Measurements from ENCODE around the gene USP17L11. TPM values are rescaled to one million over a fixed set of nuclear protein-coding genes. Genes with fewer than 3 reads are reported as not detected.
"Not testable (repeated sequence)": the region's sequence is repeated elsewhere in the genome, so short reads cannot be mapped to it uniquely, and the experiment has no call there.

The USP17L11 gene, protein sequence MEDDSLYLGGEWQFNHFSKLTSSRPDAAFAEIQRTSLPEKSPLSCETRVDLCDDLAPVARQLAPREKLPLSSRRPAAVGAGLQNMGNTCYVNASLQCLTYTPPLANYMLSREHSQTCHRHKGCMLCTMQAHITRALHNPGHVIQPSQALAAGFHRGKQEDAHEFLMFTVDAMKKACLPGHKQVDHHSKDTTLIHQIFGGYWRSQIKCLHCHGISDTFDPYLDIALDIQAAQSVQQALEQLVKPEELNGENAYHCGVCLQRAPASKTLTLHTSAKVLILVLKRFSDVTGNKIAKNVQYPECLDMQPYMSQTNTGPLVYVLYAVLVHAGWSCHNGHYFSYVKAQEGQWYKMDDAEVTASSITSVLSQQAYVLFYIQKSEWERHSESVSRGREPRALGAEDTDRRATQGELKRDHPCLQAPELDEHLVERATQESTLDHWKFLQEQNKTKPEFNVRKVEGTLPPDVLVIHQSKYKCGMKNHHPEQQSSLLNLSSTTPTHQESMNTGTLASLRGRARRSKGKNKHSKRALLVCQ
- total RNA-seq: not detected in 2 replicates
- long read RNA-seq: 0 reads

GRCh38 chr4:9215105-9215504 lies at the start of gene USP17L11:
Gene USP17L11, plus strand, starts transcription at chr4:9215405. Its CDS starts 0 bp downstream, at chr4:9215405.
- H3K4me1 Mint-ChIP-seq (ENCODE audit: unreplicated experiment); H3K27me3 Mint-ChIP-seq (ENCODE audit: unreplicated experiment): not testable (repeated sequence)

GRCh38 chr4:9165990-9166389 lies 49.2 kb upstream of the USP17L11 start:
- H3K4me3 Mint-ChIP-seq (ENCODE audit: unreplicated experiment); H3K4me1 Mint-ChIP-seq (ENCODE audit: unreplicated experiment): not testable (repeated sequence)

More at GRCh38 chr4:9215105-9215504, at the start of gene USP17L11:
- not testable (repeated sequence) for H3K9me3 Mint-ChIP-seq (ENCODE audit: unreplicated experiment); H3K27ac Mint-ChIP-seq (ENCODE audit: unreplicated experiment); H3K36me3 Mint-ChIP-seq (ENCODE audit: unreplicated experiment); H3K4me3 Mint-ChIP-seq (ENCODE audit: unreplicated experiment); DNase-seq (ENCODE audit: extremely low spot score, unreplicated experiment)

DNA sequence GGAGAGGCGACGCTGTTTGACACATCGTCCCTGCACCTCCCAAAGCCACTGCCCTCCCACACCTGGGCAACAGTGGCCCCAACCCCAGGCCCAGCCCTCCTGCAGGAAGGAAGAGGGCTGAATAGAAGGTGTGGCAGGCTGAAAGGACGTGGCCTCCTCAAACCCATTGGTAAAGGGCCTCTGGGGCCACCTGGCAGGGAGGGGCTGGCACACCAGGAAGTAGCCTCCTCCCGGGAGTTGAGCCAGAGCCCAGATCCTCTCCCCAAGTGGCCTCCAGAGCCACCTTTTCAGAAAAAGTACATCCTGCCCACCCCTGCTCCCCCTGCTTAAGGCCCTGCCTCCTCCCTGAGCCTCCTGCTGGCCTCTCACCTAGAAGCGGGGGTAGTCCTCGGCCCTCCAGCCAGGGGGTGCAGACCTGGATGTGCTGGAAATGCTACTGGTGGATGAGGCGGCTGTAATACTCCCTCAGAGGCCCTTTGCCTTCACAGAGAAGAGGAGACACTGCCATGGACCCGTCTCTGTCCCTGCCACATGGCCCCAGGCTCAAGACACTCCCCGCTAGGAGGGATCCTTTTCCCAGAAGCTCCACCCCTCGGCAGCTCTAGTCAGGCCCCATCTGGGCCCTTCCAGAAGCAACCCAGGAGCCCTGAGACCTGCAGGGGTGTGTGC lies 45.3 kb upstream of the USP17L11 start, which contains the start of gene FAM90A26:
FAM90A26 (plus strand) TSS at position 619 of the 669 bp plus-strand sequence. CDS start 2,764 bp downstream, outside the sequence.
- H3K27me3 Mint-ChIP-seq (ENCODE audit: unreplicated experiment); H3K36me3 Mint-ChIP-seq (ENCODE audit: unreplicated experiment); H3K27ac Mint-ChIP-seq (ENCODE audit: unreplicated experiment); DNase-seq (ENCODE audit: extremely low spot score, unreplicated experiment); H3K9me3 Mint-ChIP-seq (ENCODE audit: unreplicated experiment); H3K4me1 Mint-ChIP-seq (ENCODE audit: unreplicated experiment); H3K4me3 Mint-ChIP-seq (ENCODE audit: unreplicated experiment): not testable (repeated sequence)

More at GRCh38 chr4:9165990-9166389, 49.2 kb upstream of the USP17L11 start:
- H3K36me3 Mint-ChIP-seq (ENCODE audit: unreplicated experiment); H3K27ac Mint-ChIP-seq (ENCODE audit: unreplicated experiment); H3K9me3 Mint-ChIP-seq (ENCODE audit: unreplicated experiment); H3K27me3 Mint-ChIP-seq (ENCODE audit: unreplicated experiment); DNase-seq (ENCODE audit: extremely low spot score, unreplicated experiment): not testable (repeated sequence)

GRCh38 chr4:9210357-9210756 lies 4.8 kb upstream of the USP17L11 start, which contains the start of gene USP17L10:
Gene USP17L10, plus strand, starts transcription at chr4:9210657. Its CDS starts 0 bp downstream, at chr4:9210657.
- DNase-seq (ENCODE audit: extremely low spot score, unreplicated experiment); H3K4me1 Mint-ChIP-seq (ENCODE audit: unreplicated experiment); H3K36me3 Mint-ChIP-seq (ENCODE audit: unreplicated experiment); H3K9me3 Mint-ChIP-seq (ENCODE audit: unreplicated experiment); H3K4me3 Mint-ChIP-seq (ENCODE audit: unreplicated experiment); H3K27me3 Mint-ChIP-seq (ENCODE audit: unreplicated experiment); H3K27ac Mint-ChIP-seq (ENCODE audit: unreplicated experiment): not testable (repeated sequence)

GRCh38 chr4:9214701-9215100 lies 504 bp upstream of the USP17L11 start:
- H3K27ac Mint-ChIP-seq (ENCODE audit: unreplicated experiment); H3K27me3 Mint-ChIP-seq (ENCODE audit: unreplicated experiment); H3K4me3 Mint-ChIP-seq (ENCODE audit: unreplicated experiment); H3K9me3 Mint-ChIP-seq (ENCODE audit: unreplicated experiment); H3K4me1 Mint-ChIP-seq (ENCODE audit: unreplicated experiment); H3K36me3 Mint-ChIP-seq (ENCODE audit: unreplicated experiment): not testable (repeated sequence)
- DNase-seq (ENCODE audit: extremely low spot score, unreplicated experiment): peak; percentile 2

DNA sequence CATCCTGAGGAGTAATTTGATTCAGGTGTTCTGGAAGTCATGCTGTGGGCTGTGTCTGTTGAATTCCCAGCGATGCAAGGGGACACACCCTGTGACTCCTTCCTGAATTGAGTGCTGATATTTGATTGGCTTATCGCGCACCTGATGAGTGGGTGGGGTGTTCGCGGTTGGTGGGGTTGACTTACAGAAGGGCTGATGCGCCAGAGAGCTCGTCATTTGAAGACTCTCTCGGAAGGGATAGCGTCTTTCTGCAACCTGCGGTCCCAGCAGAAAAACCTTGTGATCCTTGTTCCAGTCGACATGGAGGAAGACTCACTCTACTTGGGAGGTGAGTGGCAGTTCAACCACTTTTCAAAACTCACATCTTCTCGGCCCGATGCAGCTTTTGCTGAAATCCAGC lies 4.6 kb downstream of the USP17L11 start, which contains the start of gene USP17L12:
USP17L12 (plus strand) TSS at position 301 of the 400 bp plus-strand sequence; CDS start at position 301, 0 bp downstream.
- not testable (repeated sequence) for H3K4me1 Mint-ChIP-seq (ENCODE audit: unreplicated experiment); H3K9me3 Mint-ChIP-seq (ENCODE audit: unreplicated experiment); H3K4me3 Mint-ChIP-seq (ENCODE audit: unreplicated experiment); H3K27me3 Mint-ChIP-seq (ENCODE audit: unreplicated experiment); H3K36me3 Mint-ChIP-seq (ENCODE audit: unreplicated experiment); H3K27ac Mint-ChIP-seq (ENCODE audit: unreplicated experiment); DNase-seq (ENCODE audit: extremely low spot score, unreplicated experiment)

DNA sequence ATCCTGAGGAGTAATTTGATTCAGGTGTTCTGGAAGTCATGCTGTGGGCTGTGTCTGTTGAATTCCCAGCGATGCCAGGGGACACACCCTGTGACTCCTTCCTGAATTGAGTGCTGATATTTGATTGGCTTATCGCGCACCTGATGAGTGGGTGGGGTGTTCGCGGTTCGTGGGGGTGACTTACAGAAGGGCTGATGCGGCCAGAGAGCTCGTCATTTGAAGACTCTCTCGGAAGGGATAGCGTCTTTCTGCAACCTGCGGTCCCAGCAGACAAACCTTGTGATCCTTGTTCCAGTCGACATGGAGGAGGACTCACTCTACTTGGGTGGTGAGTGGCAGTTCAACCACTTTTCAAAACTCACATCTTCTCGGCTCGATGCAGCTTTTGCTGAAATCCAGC lies 9.4 kb downstream of the USP17L11 start, which contains the start of gene USP17L13:
USP17L13 (plus strand) TSS at position 301 of the 400 bp plus-strand sequence; CDS start at position 301, 0 bp downstream.
- not testable (repeated sequence) for H3K27ac Mint-ChIP-seq (ENCODE audit: unreplicated experiment); H3K27me3 Mint-ChIP-seq (ENCODE audit: unreplicated experiment); H3K4me3 Mint-ChIP-seq (ENCODE audit: unreplicated experiment); H3K4me1 Mint-ChIP-seq (ENCODE audit: unreplicated experiment); H3K9me3 Mint-ChIP-seq (ENCODE audit: unreplicated experiment); DNase-seq (ENCODE audit: extremely low spot score, unreplicated experiment); H3K36me3 Mint-ChIP-seq (ENCODE audit: unreplicated experiment)

- not testable (repeated sequence) for H3K4me1 Mint-ChIP-seq (ENCODE audit: unreplicated experiment); H3K27ac Mint-ChIP-seq (ENCODE audit: unreplicated experiment); H3K9me3 Mint-ChIP-seq (ENCODE audit: unreplicated experiment); H3K4me3 Mint-ChIP-seq (ENCODE audit: unreplicated experiment); H3K27me3 Mint-ChIP-seq (ENCODE audit: unreplicated experiment); H3K36me3 Mint-ChIP-seq (ENCODE audit: unreplicated experiment)
- DNase-seq (ENCODE audit: extremely low spot score, unreplicated experiment): peak; percentile 70
These were observed 15.0 kb downstream of the USP17L11 start for GRCh38 chr4:9230249-9230648.

DNA sequence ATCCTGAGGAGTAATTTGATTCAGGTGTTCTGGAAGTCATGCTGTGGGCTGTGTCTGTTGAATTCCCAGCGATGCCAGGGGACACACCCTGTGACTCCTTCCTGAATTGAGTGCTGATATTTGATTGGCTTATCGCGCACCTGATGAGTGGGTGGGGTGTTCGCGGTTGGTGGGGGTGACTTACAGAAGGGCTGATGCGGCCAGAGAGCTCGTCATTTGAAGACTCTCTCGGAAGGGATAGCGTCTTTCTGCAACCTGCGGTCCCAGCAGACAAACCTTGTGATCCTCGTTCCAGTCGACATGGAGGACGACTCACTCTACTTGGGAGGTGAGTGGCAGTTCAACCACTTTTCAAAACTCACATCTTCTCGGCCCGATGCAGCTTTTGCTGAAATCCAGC lies 18.9 kb downstream of the USP17L11 start, which contains the start of gene USP17L15:
USP17L15 (plus strand) TSS at position 301 of the 400 bp plus-strand sequence; CDS start at position 301, 0 bp downstream.
- DNase-seq (ENCODE audit: extremely low spot score, unreplicated experiment); H3K4me3 Mint-ChIP-seq (ENCODE audit: unreplicated experiment); H3K36me3 Mint-ChIP-seq (ENCODE audit: unreplicated experiment); H3K27me3 Mint-ChIP-seq (ENCODE audit: unreplicated experiment); H3K4me1 Mint-ChIP-seq (ENCODE audit: unreplicated experiment); H3K27ac Mint-ChIP-seq (ENCODE audit: unreplicated experiment); H3K9me3 Mint-ChIP-seq (ENCODE audit: unreplicated experiment): not testable (repeated sequence)

DNA sequence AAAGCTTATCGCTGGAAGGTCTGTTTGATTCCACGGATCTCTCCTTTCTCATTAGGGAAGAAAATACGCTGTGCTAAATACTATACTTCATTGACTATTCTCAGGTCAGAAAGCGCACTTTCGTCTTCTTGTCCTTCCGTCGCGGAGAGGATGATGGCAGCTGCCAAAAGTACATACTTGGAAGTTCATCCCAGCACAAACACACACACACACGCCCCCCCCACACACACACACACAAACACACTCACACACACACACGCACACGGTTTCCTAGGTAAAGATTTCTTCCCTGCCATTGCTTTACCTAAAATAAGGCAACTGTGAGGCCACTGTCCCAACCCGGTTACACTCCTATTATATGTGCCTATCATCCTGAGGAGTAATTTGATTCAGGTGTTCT lies 23.3 kb downstream of the USP17L11 start:
- H3K27ac Mint-ChIP-seq (ENCODE audit: unreplicated experiment); H3K4me1 Mint-ChIP-seq (ENCODE audit: unreplicated experiment); H3K9me3 Mint-ChIP-seq (ENCODE audit: unreplicated experiment); H3K27me3 Mint-ChIP-seq (ENCODE audit: unreplicated experiment); H3K4me3 Mint-ChIP-seq (ENCODE audit: unreplicated experiment); H3K36me3 Mint-ChIP-seq (ENCODE audit: unreplicated experiment): not testable (repeated sequence)
- peak; percentile 25 for DNase-seq (ENCODE audit: extremely low spot score, unreplicated experiment)

DNA sequence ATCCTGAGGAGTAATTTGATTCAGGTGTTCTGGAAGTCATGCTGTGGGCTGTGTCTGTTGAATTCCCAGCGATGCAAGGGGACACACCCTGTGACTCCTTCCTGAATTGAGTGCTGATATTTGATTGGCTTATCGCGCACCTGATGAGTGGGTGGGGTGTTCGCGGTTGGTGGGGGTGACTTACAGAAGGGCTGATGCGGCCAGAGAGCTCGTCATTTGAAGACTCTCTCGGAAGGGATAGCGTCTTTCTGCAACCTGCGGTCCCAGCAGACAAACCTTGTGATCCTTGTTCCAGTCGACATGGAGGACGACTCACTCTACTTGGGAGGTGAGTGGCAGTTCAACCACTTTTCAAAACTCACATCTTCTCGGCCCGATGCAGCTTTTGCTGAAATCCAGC lies 28.4 kb downstream of the USP17L11 start, which contains the start of gene USP17L17:
USP17L17 (plus strand) TSS at position 301 of the 400 bp plus-strand sequence; CDS start at position 301, 0 bp downstream.
- H3K36me3 Mint-ChIP-seq (ENCODE audit: unreplicated experiment); H3K4me3 Mint-ChIP-seq (ENCODE audit: unreplicated experiment); H3K27me3 Mint-ChIP-seq (ENCODE audit: unreplicated experiment); H3K9me3 Mint-ChIP-seq (ENCODE audit: unreplicated experiment); H3K27ac Mint-ChIP-seq (ENCODE audit: unreplicated experiment); H3K4me1 Mint-ChIP-seq (ENCODE audit: unreplicated experiment); DNase-seq (ENCODE audit: extremely low spot score, unreplicated experiment): not testable (repeated sequence)
